ENCODE data around the gene MEDAG.

Gene MEDAG

GRCh38 chr13:30905932-30906383 lies at the start of gene MEDAG:
Gene MEDAG, plus strand, starts transcription at chr13:30906271. Its CDS starts 245 bp downstream, at chr13:30906516.
- no peak for DNase-seq

GRCh38 chr13:30857018-30857417 lies 49.1 kb upstream of the MEDAG start:
- no peak for DNase-seq

- DNase-seq, result no peak
These were observed 48.4 kb upstream of the MEDAG start for GRCh38 chr13:30857636-30858035.

- DNase-seq, result no peak
These were observed 46.7 kb upstream of the MEDAG start for GRCh38 chr13:30859326-30859725.

- DNase-seq, result no peak
These were observed 44.9 kb upstream of the MEDAG start for GRCh38 chr13:30861163-30861562.

- DNase-seq, result no peak
These were observed 44.1 kb upstream of the MEDAG start for GRCh38 chr13:30861836-30862467.

GRCh38 chr13:30862707-30863106 lies 43.4 kb upstream of the MEDAG start:
- DNase-seq, result peak in 8 of 56 donors; percentile 7 to 47 (median 17)

GRCh38 chr13:30863231-30863630 lies 42.8 kb upstream of the MEDAG start:
- no peak for DNase-seq

- DNase-seq, result no peak
These were observed 42.3 kb upstream of the MEDAG start for GRCh38 chr13:30863796-30864195.

GRCh38 chr13:30864433-30865122 lies 41.5 kb upstream of the MEDAG start:
- no peak for DNase-seq

GRCh38 chr13:30865123-30866049 lies 40.7 kb upstream of the MEDAG start:
- peak in 55 of 56 donors; percentile 8 to 83 (median 58) for DNase-seq

GRCh38 chr13:30866677-30867076 lies 39.4 kb upstream of the MEDAG start:
- no peak for DNase-seq

- no peak for DNase-seq
These were observed 38.9 kb upstream of the MEDAG start for GRCh38 chr13:30867089-30867669.

GRCh38 chr13:30868799-30869470 lies 37.1 kb upstream of the MEDAG start:
- DNase-seq, result no peak

GRCh38 chr13:30869491-30869890 lies 36.6 kb upstream of the MEDAG start:
- DNase-seq, result no peak

GRCh38 chr13:30870049-30870884 lies 35.8 kb upstream of the MEDAG start:
- DNase-seq, result peak in 2 of 56 donors; percentile 14 to 16

GRCh38 chr13:30870916-30871587 lies 35.0 kb upstream of the MEDAG start:
- no peak for DNase-seq

GRCh38 chr13:30871588-30872275 lies 34.3 kb upstream of the MEDAG start:
- DNase-seq, result no peak

GRCh38 chr13:30872276-30872594 lies 33.8 kb upstream of the MEDAG start:
- DNase-seq, result no peak

Data from nucleus accumbens (tissue), 56 donors.